ENCODE results near the gene ARPC2.
A peak's percentile ranks its signal among the peaks of the same experiment; 100 is the strongest.

Gene ARPC2

DNA sequence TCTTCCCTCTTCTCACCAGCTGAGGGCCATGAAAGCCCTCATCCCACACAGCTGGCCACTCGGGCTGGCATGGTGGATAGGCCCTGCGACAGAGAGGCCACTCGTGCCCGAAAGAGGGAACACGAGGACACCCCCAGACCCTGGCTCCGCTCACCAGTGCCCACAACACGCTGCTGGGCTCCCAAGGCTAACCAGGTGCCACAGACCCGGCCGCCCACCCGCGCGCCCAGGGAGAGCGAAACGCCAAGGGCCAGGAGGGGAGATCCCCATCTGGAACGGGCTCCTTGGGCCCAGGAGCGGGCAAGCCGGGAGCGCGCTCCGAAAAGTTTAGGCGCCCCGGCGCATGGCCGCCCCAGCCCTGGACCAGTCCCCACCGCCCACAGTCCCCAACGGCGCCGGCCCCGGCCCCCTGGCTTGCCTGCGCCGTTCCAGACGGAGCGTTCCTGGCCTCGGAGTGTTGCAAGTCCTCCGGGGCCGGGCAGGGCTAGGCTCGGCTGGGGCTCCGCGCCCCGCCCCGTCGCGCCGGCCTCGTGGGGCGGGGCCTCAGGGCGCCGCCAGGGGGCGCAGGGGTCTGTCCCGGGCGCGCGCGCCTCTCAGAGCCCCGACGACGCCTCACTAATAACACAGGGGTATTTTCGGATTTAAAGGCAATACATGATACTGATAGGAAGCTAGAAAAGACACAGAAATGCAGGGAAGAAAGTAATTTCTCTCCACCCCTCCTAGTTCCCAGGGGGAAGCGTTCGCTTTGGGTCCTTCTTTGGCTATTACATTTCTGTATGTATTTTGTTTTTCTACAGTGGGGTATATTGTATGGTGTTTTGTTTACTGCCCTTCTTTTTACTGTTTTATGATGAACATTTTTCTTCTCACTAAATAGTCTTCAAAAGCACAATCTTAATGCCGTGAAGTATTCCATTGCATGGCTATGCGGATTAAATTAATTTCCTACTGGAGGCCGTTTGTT lies 75.3 kb downstream of the ARPC2 start, which contains the start of gene TMBIM1:
Gene TMBIM1 (minus strand): TSS at position 456 of the 967 bp plus-strand sequence. CDS start 10,362 bp downstream, outside the sequence.
- no peak for DNase-seq (ENCODE audit: low read depth)
- TF ChIP-seq CTCF (conservative IDR thresholded peaks at IDR 0.05; ENCODE audit: low read depth, low read length), result peak; percentile 54
- peak within 1 kb of the TSS; percentile 72 for H3K4me3 ChIP-seq (ENCODE audit: low read length)

- no peak for TF ChIP-seq CTCF (conservative IDR thresholded peaks at IDR 0.05; ENCODE audit: low read depth, low read length)
- DNase-seq (ENCODE audit: low read depth), result no peak
- H3K4me3 ChIP-seq (ENCODE audit: low read length), result no peak overlapping the region
Observed at GRCh38 chr2:218293715-218294429, 76.9 kb downstream of the ARPC2 start.

GRCh38 chr2:218294430-218295022 lies 77.5 kb downstream of the ARPC2 start:
- no peak overlapping the region for H3K4me3 ChIP-seq (ENCODE audit: low read length)
- no peak for DNase-seq (ENCODE audit: low read depth)
- no peak for TF ChIP-seq CTCF (conservative IDR thresholded peaks at IDR 0.05; ENCODE audit: low read depth, low read length)

GRCh38 chr2:218295029-218295428 lies 78.0 kb downstream of the ARPC2 start:
- TF ChIP-seq CTCF (conservative IDR thresholded peaks at IDR 0.05; ENCODE audit: low read depth, low read length), result no peak
- DNase-seq (ENCODE audit: low read depth), result no peak
- no peak overlapping the region for H3K4me3 ChIP-seq (ENCODE audit: low read length)

DNA sequence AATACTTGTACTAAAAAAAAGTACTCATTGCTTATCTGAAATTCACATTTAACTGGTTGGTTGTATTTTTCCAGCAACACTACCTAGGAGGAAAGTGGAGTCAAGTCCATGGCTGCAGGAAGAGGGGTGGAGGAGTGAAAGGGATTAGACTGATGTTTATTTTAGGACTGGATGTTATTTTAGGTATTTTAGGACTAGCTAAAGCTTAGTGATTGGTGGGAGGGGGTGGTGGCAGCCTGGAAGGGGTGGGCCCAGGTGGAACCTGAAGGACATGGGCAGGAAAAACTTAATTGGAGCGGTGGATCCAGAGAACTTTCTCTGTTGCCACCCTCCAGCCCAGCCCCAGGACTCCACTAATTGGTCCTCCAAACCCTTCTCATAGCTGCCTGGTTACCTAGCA lies 79.2 kb downstream of the ARPC2 start:
- no peak for TF ChIP-seq CTCF (conservative IDR thresholded peaks at IDR 0.05; ENCODE audit: low read depth, low read length)
- H3K4me3 ChIP-seq (ENCODE audit: low read length), result no peak overlapping the region
- no peak for DNase-seq (ENCODE audit: low read depth)

DNA sequence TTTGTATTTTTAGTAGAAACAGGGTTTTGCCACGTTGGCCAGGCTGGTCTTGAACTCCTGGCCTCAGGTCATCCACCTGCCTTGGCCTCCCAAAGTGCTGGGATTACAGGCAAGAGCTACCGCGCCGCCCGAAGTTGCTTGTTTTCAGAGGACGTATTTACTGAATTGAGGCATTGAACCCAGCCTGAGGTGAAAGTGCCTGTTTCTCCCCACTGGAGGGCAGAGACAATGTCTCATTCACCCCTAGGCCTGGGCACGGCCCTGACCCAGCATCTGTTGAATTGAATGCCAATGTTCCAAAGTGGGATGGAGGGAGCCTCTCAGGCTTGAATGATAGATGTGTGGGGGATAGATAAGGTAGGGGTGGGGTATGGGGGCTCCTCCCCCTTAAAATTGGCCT lies 79.9 kb downstream of the ARPC2 start:
- H3K4me3 ChIP-seq (ENCODE audit: low read length), result no peak overlapping the region
- TF ChIP-seq CTCF (conservative IDR thresholded peaks at IDR 0.05; ENCODE audit: low read depth, low read length), result peak; percentile 9
- no peak for DNase-seq (ENCODE audit: low read depth)

Measured in retinal pigment epithelial cell (primary cell).